ENCODE data around the gene TRIM39.

GRCh38 chr6:30312676-30313321, 13.9 kb upstream of the TRIM39 start:
- TF ChIP-seq CTCF (IDR thresholded peaks at IDR 0.05; ENCODE audit: insufficient read depth, low read length) (no peak), POLR2AphosphoS5 (IDR thresholded peaks at IDR 0.05; ENCODE audit: low read depth) (no peak), REST (IDR thresholded peaks at IDR 0.05; ENCODE audit: insufficient replicate concordance, low read depth) (no peak)
